IMR-90 (cell line): ENCODE data around the gene NFATC3. TPM values are rescaled to one million over a fixed set of nuclear protein-coding genes. Genes with fewer than 3 reads are reported as not detected.

Source experiments
- ATAC-seq: fragments of 200-7000 bp; cut with Tn5 transposase; 2 replicates; pipeline ENCODE4 v1.9.1; 2020; ENCODE audit warnings: low read depth, mild to moderate bottlenecking, moderate library complexity
- BruUV-seq: library from RNA; stranded (reverse); fragments of 400-500 nt; replicated peaks from 2 replicates; lab custom pipeline; 2021; lab: Mats Ljungman, UMichigan
- CTCF ChIA-PET: fragments of 300-600 bp; formaldehyde crosslinking; extraction: SDS; loops from one replicate; lab custom pipeline; 2021; ENCODE audit warnings: antibody characterized with exemption; lab: Yijun Ruan, JAX
- POLR2A ChIA-PET: fragments of 300-600 bp; sonication (Branson Sonifier 250); formaldehyde crosslinking; loops from one replicate; lab custom pipeline; 2022; ENCODE audit warnings: antibody characterized with exemption; ENCODE audit not compliant: unreplicated experiment; lab: Charles Lee
- DNase-seq: peaks from one replicate; pipeline ENCODE4 v3.0.0; 2013
- H2AFZ ChIP-seq: replicated peaks from 2 replicates; pipeline ENCODE3; 2013; ENCODE audit warnings: low read length, mild to moderate bottlenecking; ENCODE audit not compliant: poor library complexity
- H2AK5ac ChIP-seq: 2 replicates; pipeline ENCODE4 v1.6.1; 2013; ENCODE audit warnings: low read depth, low read length, inconsistent platforms
- H2AK9ac ChIP-seq: replicated peaks from 2 replicates; pipeline ENCODE3; 2013; ENCODE audit warnings: mild to moderate bottlenecking, low read depth, low read length, moderate library complexity; ENCODE audit not compliant: poor library complexity
- H2BK120ac ChIP-seq: 2 replicates; pipeline ENCODE4 v1.6.1; 2013; ENCODE audit warnings: low read depth, low read length, inconsistent platforms
- H2BK15ac ChIP-seq: 3 replicates; pipeline ENCODE4 v1.6.1; 2013; ENCODE audit warnings: low read depth, low read length, inconsistent platforms
- H2BK20ac ChIP-seq: 2 replicates; pipeline ENCODE4 v1.6.1; 2013; ENCODE audit warnings: low read depth, mild to moderate bottlenecking, inconsistent platforms, low read length, moderate library complexity
- H2BK5ac ChIP-seq: 2 replicates; pipeline ENCODE4 v1.6.1; 2013; ENCODE audit warnings: mild to moderate bottlenecking, low read depth, low read length, inconsistent platforms; ENCODE audit not compliant: poor library complexity, severe bottlenecking
- H3K14ac ChIP-seq: replicated peaks from 2 replicates; pipeline ENCODE4 v1.6.1; 2013; ENCODE audit warnings: low read depth, low read length, inconsistent platforms
- H3K18ac ChIP-seq: 2 replicates; pipeline ENCODE4 v1.6.1; 2013; ENCODE audit warnings: low read depth, low read length, control low read depth
- H3K23ac ChIP-seq: 2 replicates; pipeline ENCODE4 v1.6.1; 2013; ENCODE audit warnings: low read depth, low read length, inconsistent platforms
- H3K27ac ChIP-seq: 2 replicates; pipeline ENCODE4 v1.5.1; 2013; ENCODE audit warnings: mild to moderate bottlenecking, control low read depth, low read length; ENCODE audit not compliant: insufficient read depth
- H3K27me3 ChIP-seq: 2 replicates; pipeline ENCODE4 v1.6.1; 2013; ENCODE audit warnings: low read length; ENCODE audit not compliant: control insufficient read depth, insufficient read depth
- H3K36me3 ChIP-seq: 2 replicates; pipeline ENCODE4 v1.6.1; 2013; ENCODE audit warnings: low read length, mixed read lengths; ENCODE audit not compliant: control insufficient read depth, insufficient read depth
- H3K4ac ChIP-seq: 2 replicates; pipeline ENCODE4 v1.6.1; 2013; ENCODE audit warnings: low read depth, low read length, inconsistent platforms
- H3K4me1 ChIP-seq: 2 replicates; pipeline ENCODE4 v1.6.1; 2013; ENCODE audit warnings: low read length, mixed read lengths; ENCODE audit not compliant: control insufficient read depth, insufficient read depth
- H3K4me2 ChIP-seq: 2 replicates; pipeline ENCODE4 v1.6.1; 2013; ENCODE audit warnings: low read depth, mild to moderate bottlenecking, control low read depth, low read length, moderate library complexity
- H3K4me3 ChIP-seq: 2 replicates; pipeline ENCODE4 v1.5.1; 2013; ENCODE audit warnings: low read depth, mild to moderate bottlenecking, control low read depth, low read length, moderate library complexity; ENCODE audit not compliant: insufficient read depth
- H3K56ac ChIP-seq: 2 replicates; pipeline ENCODE4 v1.6.1; 2013; ENCODE audit warnings: low read length, inconsistent platforms; ENCODE audit not compliant: insufficient read depth; ENCODE audit errors: extremely low read depth
- H3K79me1 ChIP-seq, 2 experiments: 2 replicates each; pipeline ENCODE4 v1.6.1; 2013; ENCODE audit warnings: low read length in 2 of 2, inconsistent platforms in 1 of 2, low read depth in 1 of 2
- H3K9ac ChIP-seq: 2 replicates; pipeline ENCODE4 v1.6.1; 2013; ENCODE audit warnings: low read depth, low read length, control low read depth
- H3K9me1 ChIP-seq: 2 replicates; pipeline ENCODE4 v1.6.1; 2013; ENCODE audit warnings: low read length, inconsistent platforms; ENCODE audit not compliant: insufficient read depth
- H3K9me3 ChIP-seq: 2 replicates; pipeline ENCODE4 v1.6.1; 2013; ENCODE audit warnings: low read length; ENCODE audit not compliant: control insufficient read depth, insufficient read depth
- H4K20me1 ChIP-seq: 2 replicates; pipeline ENCODE4 v1.6.1; 2013; ENCODE audit warnings: low read length, inconsistent platforms; ENCODE audit not compliant: insufficient read depth
- H4K5ac ChIP-seq: 2 replicates; pipeline ENCODE4 v1.6.1; 2013; ENCODE audit warnings: mild to moderate bottlenecking, low read depth, low read length, control low read depth
- H4K8ac ChIP-seq, 2 experiments: 2 replicates each; pipeline ENCODE4 v1.6.1; 2013; ENCODE audit warnings: low read depth in 2 of 2, low read length in 2 of 2, control low read depth in 1 of 2, inconsistent platforms in 1 of 2
- H4K91ac ChIP-seq: 2 replicates; pipeline ENCODE4 v1.6.1; 2013; ENCODE audit warnings: low read depth, low read length, inconsistent platforms; ENCODE audit not compliant: insufficient read depth
- FOS ChIP-seq: fragments of 150-350 bp; IDR thresholded peaks from 2 replicates; pipeline ENCODE4 v1.6.1; 2016; ENCODE audit warnings: low read depth, low read length
- MXI1 ChIP-seq: IDR thresholded peaks from 2 replicates; pipeline ENCODE4 v1.6.1; 2012; ENCODE audit warnings: low read depth, mild to moderate bottlenecking, low read length, moderate library complexity, borderline replicate concordance
- RAD21 ChIP-seq: IDR thresholded peaks from 2 replicates; pipeline ENCODE4 v1.6.1; 2012; ENCODE audit warnings: low read length, improper control_type of control experiment
- WGBS, 2 experiments: methylation state at CpG; one replicate each; pipeline versions ENCODE4 v1.1.5 to v1.1.7; 2013; ENCODE audit warnings: missing lambda C conversion rate in 2 of 2; ENCODE audit not compliant: insufficient read length in 1 of 2; ENCODE audit errors: extremely low coverage in 2 of 2; 5-methylcytosine and 5-hydroxymethylcytosine counted together
- dilution Hi-C: fragments of 300-500 bp; cut with HindIII; formaldehyde crosslinking; loops from one replicate; pipeline ENCODE4 v1.14.3; 2018; ENCODE audit warnings: low sequenced_read_pairs; ENCODE audit not compliant: unreplicated experiment
- in situ Hi-C: fragments of 300-500 bp; cut with MboI; formaldehyde crosslinking; loops from 3 replicates; pipeline ENCODE4 v1.14.3; 2019; ENCODE audit warnings: low sequenced_read_pairs, inconsistent platforms, mixed read lengths
- intact Hi-C: fragments of 100-400 bp; cut with micrococcal nuclease; formaldehyde crosslinking; loops from 2 replicates; pipeline ENCODE4 v1.10.0; 2022
- polyA plus RNA-seq, 3 experiments: library from polyadenylated mRNA; depleted of rRNA; stranded (reverse); fragments of >200 nt; gene quantifications; 2 replicates each; pipeline ENCODE4 v1.2.3, GENCODE V29; 2012; ENCODE audit warnings: low replicate concordance in 1 of 3
- total RNA-seq: library from RNA; depleted of rRNA; stranded (reverse); fragments of >200 nt; gene quantifications from 2 replicates; pipeline ENCODE4 v1.2.3, GENCODE V29; 2012

Gene NFATC3
- total and polyA plus RNA-seq, 2 of the 4 experiments (the other 2 are of a cell fraction) = 6.3 to 21.5 TPM

- no peak for TF ChIP-seq RAD21
- no peak for TF ChIP-seq FOS
- TF ChIP-seq MXI1 = no peak
- peaks cover 2% of the 10 kb centered on the region for H3K4me1 ChIP-seq
- no TSS peak for BruUV-seq
- DNase-seq = no peak
- H3K23ac ChIP-seq = no peak overlapping the region
- no peak overlapping the region for H2BK120ac ChIP-seq
- no peak overlapping the region for H4K5ac ChIP-seq
- ATAC-seq = no peak
- no peak overlapping the region for H3K4me2 ChIP-seq
- ChIA-PET POLR2A (no interaction called here), CTCF (no interaction called here)
- no peaks in the 10 kb centered on the region for H3K9me3 ChIP-seq
- in situ Hi-C loops (no loop called here), intact Hi-C loops (no loop called here), dilution Hi-C loops (no loop called here)
- H3K56ac ChIP-seq = no peak overlapping the region
- H4K8ac ChIP-seq = no peak overlapping the region
- no peak overlapping the region for H3K18ac ChIP-seq
- H2BK20ac ChIP-seq = no peak overlapping the region
- H3K27me3 ChIP-seq = no peaks in the 10 kb centered on the region
- no peak overlapping the region for H3K4me3 ChIP-seq
- no CpG with 5 or more reads among the region's 1 CpG for WGBS, 2 experiments
- no peaks in the 10 kb centered on the region; the same call in 1 of the 2 replicates for H4K20me1 ChIP-seq
- H3K4ac ChIP-seq = no peak overlapping the region
- no peak overlapping the region for H2BK15ac ChIP-seq
- H4K91ac ChIP-seq = no peak overlapping the region
- no peak overlapping the region for H3K9ac ChIP-seq
- H2BK5ac ChIP-seq = no peak overlapping the region
- H2AK9ac ChIP-seq = no peak overlapping the region
- no peak overlapping the region for H2AFZ ChIP-seq
- no peaks in the 10 kb centered on the region; the same call in 1 of the 2 replicates for H3K36me3 ChIP-seq
- H3K79me1 ChIP-seq = peaks cover 6 to 32% of the 10 kb centered on the region in 2 experiments; a peak in 3 of 4 replicates
- no peak overlapping the region for H3K27ac ChIP-seq
- no peak overlapping the region for H3K14ac ChIP-seq
- peaks cover 4% of the 10 kb centered on the region; the same call in 1 of the 2 replicates for H3K9me1 ChIP-seq
- H2AK5ac ChIP-seq = no peak overlapping the region
Observed at GRCh38 chr16:68144008-68144407, 58.8 kb downstream of the NFATC3 start.
